GM12864 (cell line): ENCODE results near the gene OSBPL3.

Experiments used
- DNase-seq: peaks from one replicate; pipeline ENCODE4 v3.0.0-alpha.2; 2011; ENCODE audit warnings: low read depth
- H3K4me3 ChIP-seq: 2 replicates; pipeline ENCODE4 v1.5.1; 2011; ENCODE audit warnings: mild to moderate bottlenecking, low read depth, low read length, control low read depth
- CTCF ChIP-seq: IDR thresholded peaks from 2 replicates; pipeline ENCODE4 v1.5.1; 2011; ENCODE audit warnings: low read depth, mild to moderate bottlenecking, moderate library complexity, low read length, control low read depth, inconsistent platforms; ENCODE audit errors: missing control alignments

OSBPL3 gene

GRCh38 chr7:24755541-24756407, 224.2 kb downstream of the OSBPL3 start:
- no peak for TF ChIP-seq CTCF
- peak; percentile 77 for DNase-seq
- peak overlapping the region; percentile 75 for H3K4me3 ChIP-seq

- no peak for TF ChIP-seq CTCF
- no peak for DNase-seq
Measured at GRCh38 chr7:24754906-24755506, 225.0 kb downstream of the OSBPL3 start.

GRCh38 chr7:24752073-24752800, 227.7 kb downstream of the OSBPL3 start:
- no peak overlapping the region for H3K4me3 ChIP-seq
- TF ChIP-seq CTCF: no peak
- no peak for DNase-seq

More at GRCh38 chr7:24754906-24755506, 225.0 kb downstream of the OSBPL3 start:
- H3K4me3 ChIP-seq: peak overlapping the region; percentile 37; the same call in 1 of the 2 replicates

- no peak overlapping the region for H3K4me3 ChIP-seq
- no peak for TF ChIP-seq CTCF
Measured at GRCh38 chr7:24751484-24751883, 228.5 kb downstream of the OSBPL3 start.

GRCh38 chr7:24750441-24751055, 229.4 kb downstream of the OSBPL3 start:
- DNase-seq: no peak
- TF ChIP-seq CTCF: no peak
- no peak overlapping the region for H3K4me3 ChIP-seq

More at GRCh38 chr7:24751484-24751883, 228.5 kb downstream of the OSBPL3 start:
- no peak for DNase-seq

- no peak overlapping the region for H3K4me3 ChIP-seq
- DNase-seq: no peak
Measured at GRCh38 chr7:24748521-24748920, 231.5 kb downstream of the OSBPL3 start.

More at GRCh38 chr7:24748521-24748920, 231.5 kb downstream of the OSBPL3 start:
- no peak for TF ChIP-seq CTCF
